Activated CD4-positive, alpha-beta T cell treated with anti-CD3 and anti-CD28 coated beads, Interleukin-2, amount 10 ng/mL, durations not matched to agents 24 days and 14 days (primary cell): ENCODE results near the gene STYXL1. TPM values are rescaled to one million over a fixed set of nuclear protein-coding genes. Genes with fewer than 3 reads are reported as not detected.
"Not testable (repeated sequence)": the region's sequence is repeated elsewhere in the genome, so short reads cannot be mapped to it uniquely, and the experiment has no call there.

Experiments used
- DNase-seq: peaks from one replicate; pipeline ENCODE4 v3.0.0; 2022
- H3K27ac Mint-ChIP-seq: one replicate; pipeline ENCODE4 v1.8.0; 2022; ENCODE audit warnings: mild to moderate bottlenecking, mixed read lengths
- H3K27me3 Mint-ChIP-seq: one replicate; pipeline ENCODE4 v1.8.0; 2022; ENCODE audit warnings: mixed read lengths
- H3K36me3 Mint-ChIP-seq: one replicate; pipeline ENCODE4 v1.8.0; 2022; ENCODE audit warnings: low read depth, mild to moderate bottlenecking, mixed read lengths
- H3K4me1 Mint-ChIP-seq: one replicate; pipeline ENCODE4 v1.8.0; 2021; ENCODE audit warnings: mixed read lengths
- H3K4me3 Mint-ChIP-seq: one replicate; pipeline ENCODE4 v1.8.0; 2022; ENCODE audit warnings: mild to moderate bottlenecking, moderate library complexity, mixed read lengths
- H3K9me3 Mint-ChIP-seq: one replicate; pipeline ENCODE4 v1.8.0; 2021; ENCODE audit warnings: mixed read lengths
- intact Hi-C: fragments of 100-400 bp; cut with micrococcal nuclease; formaldehyde crosslinking; loops from one replicate; pipeline ENCODE4 v1.15.1; 2023
- total RNA-seq: library from RNA; stranded (reverse); gene quantifications from 2 replicates; pipeline ENCODE4 v1.2.3, GENCODE V29; 2022

The STYXL1 gene, protein sequence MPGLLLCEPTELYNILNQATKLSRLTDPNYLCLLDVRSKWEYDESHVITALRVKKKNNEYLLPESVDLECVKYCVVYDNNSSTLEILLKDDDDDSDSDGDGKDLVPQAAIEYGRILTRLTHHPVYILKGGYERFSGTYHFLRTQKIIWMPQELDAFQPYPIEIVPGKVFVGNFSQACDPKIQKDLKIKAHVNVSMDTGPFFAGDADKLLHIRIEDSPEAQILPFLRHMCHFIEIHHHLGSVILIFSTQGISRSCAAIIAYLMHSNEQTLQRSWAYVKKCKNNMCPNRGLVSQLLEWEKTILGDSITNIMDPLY
- total RNA-seq: 30.9 and 33.6 TPM in 2 replicates

DNA sequence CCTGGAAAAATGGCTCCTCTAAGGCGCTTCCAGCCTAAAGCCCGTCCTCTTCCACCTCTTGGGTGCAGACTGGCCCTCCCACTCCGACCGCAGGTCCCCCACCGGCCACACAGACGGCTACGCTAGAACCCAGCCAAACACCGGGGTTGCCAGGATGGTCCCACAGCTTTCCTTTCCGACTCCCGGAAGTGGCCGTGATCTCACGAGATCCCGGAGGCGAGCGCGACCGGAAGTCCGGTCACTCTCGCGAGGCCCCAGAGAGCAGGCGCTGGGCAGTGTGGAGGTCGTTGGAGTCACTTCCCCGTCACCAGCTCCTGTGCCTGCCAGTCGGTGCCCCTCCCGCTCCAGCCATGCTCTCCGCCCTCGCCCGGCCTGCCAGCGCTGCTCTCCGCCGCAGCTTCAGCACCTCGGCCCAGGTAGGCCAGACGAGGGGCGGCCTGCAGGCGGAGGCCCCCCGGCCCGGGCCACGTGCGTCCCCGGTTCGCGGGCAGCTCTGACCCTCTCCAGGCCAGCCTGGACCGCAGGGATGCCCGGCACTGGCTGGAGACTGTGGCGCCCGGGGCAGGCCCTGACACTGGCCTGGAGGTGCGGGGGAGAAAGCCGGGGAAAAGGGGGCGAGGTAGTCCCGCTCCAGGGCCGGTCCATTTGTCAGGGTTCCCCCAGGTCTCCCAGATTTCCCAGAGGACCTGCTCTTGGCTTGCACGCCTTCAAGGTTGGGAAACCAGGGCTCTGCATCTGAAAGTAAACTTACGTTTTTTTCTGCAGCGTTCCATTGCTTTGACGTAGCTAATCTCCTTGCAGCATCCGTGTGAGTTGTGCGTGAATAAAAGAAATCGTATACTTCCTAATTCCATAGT is at the start of gene STYXL1, which contains the start of gene MDH2:
STYXL1 (minus strand) TSS at position 190 of the 857 bp plus-strand sequence. CDS start 17,477 bp downstream, outside the sequence.
MDH2 (plus strand) TSS at position 296 of the 857 bp plus-strand sequence; CDS start at position 351, 55 bp downstream.
- Mint-ChIP-seq H3K9me3 (no peaks in the 10 kb centered on the region), H3K4me3 (peak within 1 kb of the TSS; percentile 97), H3K27me3 (no peaks in the 10 kb centered on the region), H3K27ac (peak within 1 kb of the TSS; percentile 96), H3K36me3 (peaks cover 44% of the 10 kb centered on the region), H3K4me1 (peaks cover 39% of the 10 kb centered on the region)
- DNase-seq: peak; percentile 98
- intact Hi-C loops: loop anchor here (2.0 to 5.0 kb wide), 4 partner anchors 39 to 269 kb away; partner anchors contain the start of gene TMEM120A

DNA sequence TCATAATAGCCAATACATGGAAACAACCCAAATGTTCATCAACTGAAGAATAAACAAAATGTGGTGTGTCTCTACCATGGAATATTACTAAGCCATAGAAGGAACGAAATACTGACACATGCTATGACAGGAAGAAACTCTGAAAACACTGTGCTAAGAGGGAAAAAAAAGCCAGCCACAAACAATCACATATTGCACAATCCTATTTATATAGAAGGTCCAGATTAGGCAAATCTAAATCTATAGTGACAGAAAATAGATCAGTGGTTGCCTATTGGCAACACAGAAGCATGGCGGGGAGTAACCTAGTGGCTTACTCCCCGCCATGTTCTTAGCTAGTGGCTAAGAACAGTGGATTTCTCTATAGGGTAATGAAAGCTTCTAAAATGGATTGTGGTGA is 48.1 kb upstream of the STYXL1 start:
- no peaks in the 10 kb centered on the region for H3K36me3 Mint-ChIP-seq
- intact Hi-C loops: no loop called here
- H3K4me3 Mint-ChIP-seq: no peak overlapping the region
- no peaks in the 10 kb centered on the region for H3K9me3 Mint-ChIP-seq
- DNase-seq: no peak
- H3K4me1 Mint-ChIP-seq: no peaks in the 10 kb centered on the region
- H3K27ac Mint-ChIP-seq: no peak overlapping the region
- H3K27me3 Mint-ChIP-seq: peaks cover 2% of the 10 kb centered on the region

DNA sequence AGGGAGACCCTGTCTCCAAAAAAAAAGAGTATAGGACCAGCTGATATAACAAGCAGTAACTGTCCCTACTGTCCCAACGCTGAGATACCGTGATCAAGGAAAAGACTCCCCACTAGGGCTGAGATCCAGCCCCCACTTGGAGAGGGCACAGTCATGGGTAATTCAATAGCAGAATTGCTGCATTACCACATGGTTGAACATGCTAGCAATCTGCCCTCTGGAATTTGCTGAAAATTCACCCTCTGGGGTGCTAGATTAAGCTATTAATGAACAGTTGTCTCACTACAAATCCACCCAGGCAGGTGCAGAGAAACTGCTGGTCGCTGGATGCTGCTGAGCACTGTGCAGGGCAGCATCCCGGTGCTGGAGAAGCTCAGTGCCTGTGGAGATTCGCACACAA is 46.5 kb upstream of the STYXL1 start:
- H3K27ac Mint-ChIP-seq, intact Hi-C loops, H3K4me1 Mint-ChIP-seq, H3K36me3 Mint-ChIP-seq, H3K4me3 Mint-ChIP-seq, DNase-seq, H3K27me3 Mint-ChIP-seq, H3K9me3 Mint-ChIP-seq: not testable (repeated sequence)

DNA sequence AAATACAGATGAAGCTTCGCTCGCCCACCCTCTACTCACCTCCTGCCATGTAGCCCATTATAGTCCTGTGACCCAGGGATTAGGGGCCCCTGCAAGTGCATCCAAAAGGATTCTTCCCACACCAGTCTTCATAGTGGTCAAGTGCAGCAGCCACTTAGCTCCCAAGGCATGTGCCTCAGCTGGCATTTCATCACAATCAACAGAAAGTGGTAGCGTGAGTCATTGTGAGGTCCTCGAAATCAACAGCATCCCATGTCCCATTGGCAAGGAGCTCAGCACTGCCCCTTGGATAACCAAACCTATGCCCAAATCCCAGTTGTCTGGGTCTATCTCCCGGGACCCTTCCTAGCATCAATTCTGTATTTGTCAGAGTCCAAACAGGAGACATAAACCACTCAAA is 45.7 kb upstream of the STYXL1 start:
- H3K4me3 Mint-ChIP-seq, H3K9me3 Mint-ChIP-seq, intact Hi-C loops, H3K27ac Mint-ChIP-seq, H3K36me3 Mint-ChIP-seq, H3K4me1 Mint-ChIP-seq, DNase-seq, H3K27me3 Mint-ChIP-seq: not testable (repeated sequence)

DNA sequence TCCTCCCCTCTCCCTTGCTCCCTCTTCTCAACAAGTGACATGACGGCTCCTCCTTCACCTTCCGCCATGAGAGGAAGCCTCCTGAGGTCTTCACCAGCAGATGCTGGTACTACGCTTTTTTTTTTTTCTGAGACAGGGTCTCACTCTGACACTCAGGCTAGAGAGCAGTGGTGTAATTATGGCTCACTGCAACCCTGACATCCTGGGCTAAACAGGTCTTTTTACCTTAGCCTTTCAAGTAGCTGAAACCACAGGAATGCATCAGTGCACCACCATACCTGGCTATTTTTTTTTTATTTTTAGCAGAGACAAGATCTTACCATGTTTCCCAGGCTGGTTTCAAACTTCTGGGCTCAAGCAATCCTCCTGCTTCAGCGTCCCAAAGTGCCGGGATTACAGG is 43.7 kb upstream of the STYXL1 start:
- no peak for DNase-seq
- intact Hi-C loops: no loop called here
- H3K9me3 Mint-ChIP-seq: no peaks in the 10 kb centered on the region
- H3K4me1 Mint-ChIP-seq: no peaks in the 10 kb centered on the region
- no peaks in the 10 kb centered on the region for H3K36me3 Mint-ChIP-seq
- no peaks in the 10 kb centered on the region for H3K27me3 Mint-ChIP-seq
- no peak overlapping the region for H3K27ac Mint-ChIP-seq
- H3K4me3 Mint-ChIP-seq: no peak overlapping the region

DNA sequence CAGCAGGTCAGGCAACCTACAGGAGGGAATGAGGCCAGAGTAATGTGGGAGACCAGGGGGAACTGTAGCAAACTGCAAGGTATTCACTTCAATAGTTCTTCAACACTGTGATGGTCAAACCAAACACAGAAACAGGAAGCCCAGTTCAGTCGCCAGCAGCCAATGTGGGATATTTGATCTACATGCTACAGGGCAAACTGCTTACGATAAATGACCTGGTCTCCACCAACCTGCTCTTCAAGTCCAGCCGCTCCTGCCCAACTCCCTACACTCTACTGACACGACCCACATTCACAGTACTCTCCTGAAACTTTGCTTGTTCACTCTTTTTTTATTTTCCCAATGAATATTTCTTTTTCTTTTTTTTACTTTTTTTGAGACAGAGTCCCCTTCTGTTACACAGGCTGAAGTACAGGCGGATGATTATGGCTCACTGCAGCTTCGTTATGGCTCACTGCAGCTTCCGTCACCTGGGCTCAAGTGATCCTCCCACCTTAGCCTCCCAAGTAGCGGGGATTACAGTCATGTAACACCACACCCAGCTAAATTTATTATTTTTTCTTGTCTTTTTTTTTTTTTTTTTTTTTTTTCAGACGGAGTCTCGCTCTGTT is 42.2 kb upstream of the STYXL1 start:
- intact Hi-C loops: no loop called here
- Mint-ChIP-seq H3K27ac (no peak overlapping the region), H3K4me1 (no peaks in the 10 kb centered on the region), H3K9me3 (no peaks in the 10 kb centered on the region), H3K4me3 (no peak overlapping the region), H3K27me3 (no peaks in the 10 kb centered on the region), H3K36me3 (no peaks in the 10 kb centered on the region)
- no peak for DNase-seq

DNA sequence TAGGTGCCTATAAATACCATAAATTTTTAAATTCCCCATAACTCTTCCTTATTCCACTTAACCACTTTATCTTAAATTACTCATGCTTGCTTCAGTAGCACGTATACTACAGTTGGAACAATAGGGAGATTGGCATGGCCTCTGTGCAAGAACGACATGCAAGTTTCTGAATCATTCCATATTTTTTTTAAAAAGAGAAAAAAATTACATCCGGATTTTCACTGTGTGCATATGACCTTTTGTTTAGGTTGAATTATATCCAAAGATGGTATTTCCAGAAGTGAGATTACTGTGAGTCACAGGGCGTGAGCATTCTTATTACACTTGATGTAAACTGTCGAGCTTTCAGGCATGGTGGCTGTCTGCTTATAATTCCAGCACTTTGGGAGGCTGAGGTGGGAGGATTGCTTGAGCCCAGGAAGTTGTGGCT is 39.6 kb upstream of the STYXL1 start:
- H3K9me3 Mint-ChIP-seq, DNase-seq, H3K36me3 Mint-ChIP-seq, intact Hi-C loops, H3K4me1 Mint-ChIP-seq, H3K27ac Mint-ChIP-seq, H3K4me3 Mint-ChIP-seq, H3K27me3 Mint-ChIP-seq: not testable (repeated sequence)

DNA sequence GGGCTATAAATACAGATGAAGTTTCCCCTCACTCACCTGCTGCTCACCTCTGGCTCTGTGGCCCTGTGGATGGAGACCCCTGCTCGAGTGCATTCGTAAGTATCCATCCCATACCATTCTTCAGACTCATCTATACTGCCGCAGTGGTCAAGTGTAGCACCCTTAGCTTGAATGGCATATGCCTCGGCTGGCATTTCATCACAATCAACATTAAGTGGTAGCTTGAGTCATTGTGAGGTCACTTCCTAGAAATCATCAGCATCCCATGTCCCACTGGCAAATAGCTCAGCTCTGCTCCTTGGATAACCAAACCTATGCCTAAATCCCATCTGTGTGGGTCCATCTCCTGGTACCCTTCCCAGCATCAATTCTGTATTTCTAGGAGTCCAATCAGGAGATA is 38.3 kb upstream of the STYXL1 start:
- Mint-ChIP-seq H3K36me3 (no peaks in the 10 kb centered on the region), H3K27ac (no peak overlapping the region), H3K4me1 (no peaks in the 10 kb centered on the region), H3K4me3 (no peak overlapping the region), H3K27me3 (no peaks in the 10 kb centered on the region), H3K9me3 (no peaks in the 10 kb centered on the region)
- no peak for DNase-seq
- intact Hi-C loops: no loop called here

DNA sequence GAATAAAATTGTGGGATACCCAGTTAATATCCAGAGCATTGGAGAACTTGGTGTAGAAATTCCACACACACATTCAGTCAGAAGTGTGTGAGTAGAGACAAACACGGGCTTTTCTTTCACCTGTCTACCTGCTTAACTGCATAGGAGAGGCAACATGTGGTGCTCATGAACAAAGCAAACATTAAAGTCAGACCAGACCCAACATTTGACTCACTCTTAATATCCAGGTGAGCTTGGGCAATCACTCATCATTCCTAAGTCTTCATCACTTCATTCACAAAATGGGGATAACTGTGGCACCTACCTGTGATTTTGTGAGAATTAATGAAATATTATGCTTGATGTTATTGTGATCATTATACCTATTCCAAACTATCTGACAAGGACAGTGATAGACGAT is 36.3 kb upstream of the STYXL1 start:
- H3K27me3 Mint-ChIP-seq, intact Hi-C loops, H3K9me3 Mint-ChIP-seq, H3K27ac Mint-ChIP-seq, H3K4me3 Mint-ChIP-seq, DNase-seq, H3K4me1 Mint-ChIP-seq, H3K36me3 Mint-ChIP-seq: not testable (repeated sequence)

DNA sequence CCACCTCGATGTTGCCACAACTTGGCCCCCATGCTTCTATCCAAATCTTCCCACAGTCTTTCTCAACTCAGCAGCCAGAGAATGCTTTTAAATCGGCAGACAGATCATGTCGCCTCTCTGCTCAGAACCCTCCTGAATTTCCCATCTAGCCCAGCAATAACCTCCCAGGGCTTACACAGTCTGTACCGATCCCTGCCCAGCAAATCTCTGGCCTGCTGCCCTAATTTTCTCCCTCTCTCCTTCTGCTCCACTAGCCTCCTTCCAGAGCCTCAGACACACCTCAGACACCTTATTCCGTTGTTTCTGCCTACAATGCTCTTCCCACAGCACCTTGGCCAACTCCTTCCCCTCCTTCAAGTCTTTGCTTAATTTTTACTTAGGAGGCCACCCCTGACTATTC is 32.4 kb upstream of the STYXL1 start:
- H3K27ac Mint-ChIP-seq: no peak overlapping the region
- H3K9me3 Mint-ChIP-seq: no peaks in the 10 kb centered on the region
- H3K27me3 Mint-ChIP-seq: no peaks in the 10 kb centered on the region
- H3K4me3 Mint-ChIP-seq: no peak overlapping the region
- DNase-seq: no peak
- intact Hi-C loops: no loop called here
- peaks cover 15% of the 10 kb centered on the region for H3K4me1 Mint-ChIP-seq
- H3K36me3 Mint-ChIP-seq: no peaks in the 10 kb centered on the region

DNA sequence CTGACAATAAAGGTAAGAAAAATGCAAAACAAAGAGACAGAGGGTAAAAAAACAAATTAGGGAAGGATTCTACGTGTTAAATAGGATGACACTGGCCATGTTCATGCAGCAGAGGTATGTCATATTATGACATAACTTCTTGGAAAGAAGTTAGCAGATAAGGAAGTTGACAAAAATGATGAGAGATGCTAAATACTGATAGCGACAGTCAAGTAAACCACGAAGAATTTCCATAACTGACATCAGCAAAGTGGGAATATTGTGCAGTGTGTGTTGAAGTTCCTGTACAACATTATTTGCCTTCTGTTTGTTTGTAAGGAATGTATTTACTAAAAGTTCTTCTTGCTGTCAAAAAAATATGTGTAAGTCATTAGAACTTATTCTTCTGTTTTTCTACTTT is 29.6 kb upstream of the STYXL1 start:
- no peaks in the 10 kb centered on the region for H3K36me3 Mint-ChIP-seq
- intact Hi-C loops: no loop called here
- no peaks in the 10 kb centered on the region for H3K27me3 Mint-ChIP-seq
- H3K4me1 Mint-ChIP-seq: peaks cover 15% of the 10 kb centered on the region
- peak overlapping the region; percentile 42 for H3K27ac Mint-ChIP-seq
- no peak for DNase-seq
- no peaks in the 10 kb centered on the region for H3K9me3 Mint-ChIP-seq
- peak overlapping the region; percentile 16 for H3K4me3 Mint-ChIP-seq

DNA sequence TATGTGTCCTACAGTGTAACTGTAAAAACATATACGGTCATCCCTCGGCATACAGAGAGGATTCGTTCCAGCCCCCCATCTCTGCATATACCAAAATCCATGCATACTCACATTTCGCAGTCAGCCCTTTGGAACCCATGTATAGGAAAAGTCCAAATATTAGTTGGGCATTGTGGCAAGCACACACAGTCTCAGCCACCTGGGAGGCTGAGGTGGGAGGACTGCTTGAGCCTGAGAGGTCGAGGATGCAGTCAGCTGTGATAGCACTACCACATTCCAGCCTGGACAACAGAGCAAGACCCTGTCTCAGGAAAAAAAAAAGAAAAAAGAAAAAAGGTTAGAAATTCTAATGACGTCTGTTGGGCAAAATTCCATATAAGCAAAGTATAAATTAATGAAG is 29.2 kb upstream of the STYXL1 start:
- no peaks in the 10 kb centered on the region for H3K9me3 Mint-ChIP-seq
- intact Hi-C loops: no loop called here
- H3K27ac Mint-ChIP-seq: no peak overlapping the region
- H3K27me3 Mint-ChIP-seq: no peaks in the 10 kb centered on the region
- peaks cover 15% of the 10 kb centered on the region for H3K4me1 Mint-ChIP-seq
- no peaks in the 10 kb centered on the region for H3K36me3 Mint-ChIP-seq
- DNase-seq: no peak
- H3K4me3 Mint-ChIP-seq: peak overlapping the region; percentile 16

DNA sequence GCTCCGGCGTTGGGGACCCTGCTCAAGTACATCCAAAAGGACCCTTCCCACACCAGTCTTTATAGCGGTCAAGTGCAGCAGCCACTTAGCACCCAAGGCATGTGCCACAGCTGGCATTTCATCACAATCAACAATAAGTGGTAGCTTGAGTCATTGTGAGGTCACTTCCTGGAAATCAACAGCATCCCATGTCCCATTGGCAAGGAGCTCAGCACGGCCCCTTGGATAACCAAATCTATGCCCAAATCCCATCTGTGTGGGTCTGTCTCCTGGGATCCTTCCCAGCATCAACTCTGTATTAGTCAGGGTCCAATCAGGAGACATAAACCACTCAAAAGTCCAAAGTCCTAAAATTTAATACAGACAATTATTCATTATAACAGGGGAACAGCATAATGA is 27.2 kb upstream of the STYXL1 start:
- Mint-ChIP-seq H3K27me3 (no peaks in the 10 kb centered on the region), H3K4me3 (no peak overlapping the region), H3K9me3 (no peaks in the 10 kb centered on the region), H3K4me1 (peaks cover 13% of the 10 kb centered on the region), H3K36me3 (no peaks in the 10 kb centered on the region), H3K27ac (no peak overlapping the region)
- no peak for DNase-seq
- intact Hi-C loops: no loop called here
